Hypothalamus (tissue), 51 donors: ENCODE data around the gene SMIM29.
A peak's percentile ranks its signal among the peaks of the same experiment; 100 is the strongest.
"Not testable (repeated sequence)": the region's sequence is repeated elsewhere in the genome, so short reads cannot be mapped to it uniquely, and the experiment has no call there.

Experiments
- DNase-seq, 51 donors: peaks; one replicate each; lab custom pipeline; 2025; lab: John Stamatoyannopoulos, UW

SMIM29 gene

GRCh38 chr6:34269658-34270341 lies 21.0 kb upstream of the SMIM29 start:
- not testable (repeated sequence) for DNase-seq

- not testable (repeated sequence) for DNase-seq
Measured at GRCh38 chr6:34269132-34269531, 20.3 kb upstream of the SMIM29 start.

DNA sequence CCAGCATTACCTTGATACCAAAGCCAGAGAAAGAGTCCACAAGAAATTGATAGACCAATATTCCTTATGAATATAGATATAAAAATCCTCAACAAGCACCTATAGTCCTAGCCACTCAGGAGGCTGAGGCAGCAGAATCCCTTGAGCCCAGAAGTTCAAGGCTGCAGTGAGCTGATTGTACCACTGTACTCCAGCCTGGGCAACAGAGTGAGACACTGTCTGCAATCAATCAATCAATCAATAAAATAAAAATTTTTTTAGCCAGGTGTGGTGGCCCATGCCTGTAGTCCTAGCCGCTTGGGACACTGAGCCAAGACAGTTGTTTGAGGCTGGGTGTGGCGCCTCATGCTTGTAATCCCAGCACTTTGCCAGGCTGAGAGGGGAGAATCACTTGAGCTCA lies 18.9 kb upstream of the SMIM29 start:
- no peak for DNase-seq

DNA sequence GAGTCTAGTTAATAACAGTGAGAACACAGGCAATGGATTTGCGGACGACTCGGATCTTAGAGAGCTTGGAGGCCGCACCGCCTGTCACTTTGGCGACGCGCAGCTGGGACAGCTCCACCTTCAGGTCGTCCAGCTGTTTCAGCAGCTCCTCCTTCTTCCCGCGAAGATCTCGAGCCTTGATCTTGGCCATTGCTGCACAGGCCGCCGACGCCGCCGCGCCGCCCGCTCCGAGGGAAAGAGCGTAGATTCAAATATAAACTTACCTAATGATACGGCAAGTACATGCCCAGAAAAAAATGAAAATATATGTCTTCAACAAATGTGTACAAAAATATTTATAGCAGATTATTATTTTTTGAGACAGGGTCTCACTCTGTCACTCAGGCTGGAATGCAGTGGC lies 14.7 kb upstream of the SMIM29 start:
- DNase-seq, result not testable (repeated sequence)

DNA sequence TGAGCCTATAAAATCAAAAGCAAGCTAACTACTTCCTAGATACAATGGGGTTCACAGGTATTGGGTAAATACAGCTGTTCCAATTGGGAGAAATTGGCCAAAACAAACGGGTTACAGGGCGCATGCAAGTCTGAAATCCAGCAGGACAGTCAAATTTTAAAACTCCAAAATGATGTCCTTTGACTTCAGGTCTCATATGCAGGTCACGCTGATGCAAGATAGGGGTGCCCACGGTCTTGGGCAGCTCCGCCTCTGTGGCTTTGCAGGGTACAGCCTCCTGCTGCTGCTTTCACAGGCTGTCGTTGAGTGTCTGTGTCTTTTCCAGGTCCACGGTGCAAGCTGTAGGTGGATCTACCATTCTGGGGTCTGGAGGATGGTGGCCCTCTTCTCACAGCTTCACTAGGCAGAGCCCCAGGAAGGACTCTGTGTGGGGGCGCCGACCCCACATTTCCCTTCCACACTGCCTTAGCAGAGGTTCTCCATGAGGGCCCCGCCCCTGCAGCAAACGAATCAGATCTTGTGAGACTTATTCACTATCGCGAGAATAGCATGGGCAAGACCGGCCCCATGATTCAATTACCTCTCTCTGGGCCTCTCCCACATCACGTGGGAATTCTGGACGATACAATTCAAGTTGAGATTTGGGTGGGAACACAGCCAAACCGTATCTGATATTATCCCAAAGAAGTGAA lies 11.9 kb upstream of the SMIM29 start:
- DNase-seq, result no peak

DNA sequence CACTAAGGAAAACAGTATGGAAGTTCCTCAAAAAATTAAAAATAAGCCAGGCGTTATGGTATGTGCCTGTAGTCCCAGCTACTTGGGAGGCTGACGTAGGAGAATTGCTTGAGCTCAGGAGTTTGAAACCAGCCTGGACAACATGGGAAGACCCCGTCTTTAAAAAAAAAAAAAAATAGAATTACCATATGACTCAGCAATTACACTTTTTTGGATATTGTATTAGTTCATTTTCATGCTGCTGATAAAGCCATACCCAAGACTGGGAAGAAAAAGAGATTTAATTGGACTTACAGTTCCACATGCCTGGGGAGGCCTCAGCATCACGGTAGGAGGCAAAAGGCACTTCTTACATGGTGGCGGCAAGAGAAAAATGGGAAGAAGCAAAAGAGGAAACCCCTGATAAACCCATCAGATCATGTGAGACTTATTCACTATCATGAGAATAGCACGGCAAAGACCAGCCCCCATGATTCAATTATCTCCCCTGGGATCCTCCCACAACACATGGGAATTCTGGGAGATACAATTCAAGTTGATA lies 10.8 kb upstream of the SMIM29 start:
- DNase-seq, result no peak

- DNase-seq, result not testable (repeated sequence)
Measured at GRCh38 chr6:34252395-34252794, 3.6 kb upstream of the SMIM29 start.

GRCh38 chr6:34249469-34250261 lies 859 bp upstream of the SMIM29 start:
- DNase-seq, result no peak

GRCh38 chr6:34248198-34248726 lies 544 bp downstream of the SMIM29 start:
- DNase-seq, result peak in 19 of 51 donors; percentile 18 to 71 (median 49)

- no peak for DNase-seq
Measured at GRCh38 chr6:34247481-34248197, 1.2 kb downstream of the SMIM29 start.

- DNase-seq, result peak in 5 of 51 donors; percentile 11 to 28 (median 20)
Measured at GRCh38 chr6:34246563-34247391, 2.0 kb downstream of the SMIM29 start.

DNA sequence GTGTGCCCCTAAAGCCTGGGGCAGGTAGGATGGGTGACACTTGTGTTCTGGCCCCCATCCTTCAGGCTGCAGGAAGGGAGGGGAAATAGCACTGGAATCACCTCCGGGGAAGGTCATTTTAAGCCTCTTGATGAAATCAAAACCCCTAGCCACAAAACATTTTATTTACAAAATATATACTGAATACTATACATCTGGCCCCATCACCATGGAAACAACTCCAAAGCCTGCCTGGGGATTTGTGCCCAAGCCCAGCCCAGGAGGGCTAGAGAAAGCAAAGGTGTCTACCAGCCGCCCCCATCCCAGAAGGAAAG lies 2.6 kb downstream of the SMIM29 start:
- no peak for DNase-seq

GRCh38 chr6:34245761-34246140 lies 3.1 kb downstream of the SMIM29 start:
- not testable (repeated sequence) for DNase-seq

GRCh38 chr6:34245032-34245760 lies 3.6 kb downstream of the SMIM29 start:
- not testable (repeated sequence) for DNase-seq

- peak in 22 of 51 donors; percentile 9 to 80 (median 50) for DNase-seq
Measured at GRCh38 chr6:34243901-34244884, 4.6 kb downstream of the SMIM29 start.

DNA sequence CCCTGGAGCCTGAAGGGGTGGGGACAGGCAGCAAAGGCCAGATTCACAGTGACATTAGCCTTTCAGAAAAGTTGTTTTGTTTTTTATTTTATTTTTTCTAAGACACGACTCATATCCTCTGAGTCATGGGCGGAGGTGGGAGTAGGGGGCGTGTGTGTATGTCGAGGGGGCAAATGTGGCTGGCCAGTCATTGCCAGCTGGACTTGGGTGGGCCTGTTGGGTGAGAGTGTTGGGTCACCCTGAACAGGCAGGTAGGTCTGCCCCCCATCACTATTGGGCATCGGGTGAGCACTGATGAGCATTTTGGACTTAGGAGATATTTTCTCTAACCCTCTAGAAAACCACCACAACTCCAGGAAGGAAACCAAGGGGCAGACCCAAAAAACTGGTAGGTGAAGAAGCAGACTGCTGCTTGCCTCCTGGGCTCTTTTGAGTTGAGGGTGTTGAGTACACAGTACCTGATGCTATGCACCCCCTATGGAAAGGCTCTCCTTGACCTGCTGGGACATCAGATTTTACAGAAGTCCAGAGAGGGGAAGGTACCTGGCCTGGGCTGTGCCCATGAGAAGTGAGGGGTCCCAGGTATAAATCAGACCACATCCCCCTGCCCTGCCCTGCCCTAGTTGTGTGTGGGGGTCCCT lies 5.6 kb downstream of the SMIM29 start:
- DNase-seq, result no peak
